ENCODE results near the gene CDH23. TPM values are rescaled to one million over a fixed set of nuclear protein-coding genes. Genes with fewer than 3 reads are reported as not detected.

CDH23 gene
- total and polyA plus RNA-seq, 7 donors = 1.00 to 3.8 (median 1.9) TPM

DNA sequence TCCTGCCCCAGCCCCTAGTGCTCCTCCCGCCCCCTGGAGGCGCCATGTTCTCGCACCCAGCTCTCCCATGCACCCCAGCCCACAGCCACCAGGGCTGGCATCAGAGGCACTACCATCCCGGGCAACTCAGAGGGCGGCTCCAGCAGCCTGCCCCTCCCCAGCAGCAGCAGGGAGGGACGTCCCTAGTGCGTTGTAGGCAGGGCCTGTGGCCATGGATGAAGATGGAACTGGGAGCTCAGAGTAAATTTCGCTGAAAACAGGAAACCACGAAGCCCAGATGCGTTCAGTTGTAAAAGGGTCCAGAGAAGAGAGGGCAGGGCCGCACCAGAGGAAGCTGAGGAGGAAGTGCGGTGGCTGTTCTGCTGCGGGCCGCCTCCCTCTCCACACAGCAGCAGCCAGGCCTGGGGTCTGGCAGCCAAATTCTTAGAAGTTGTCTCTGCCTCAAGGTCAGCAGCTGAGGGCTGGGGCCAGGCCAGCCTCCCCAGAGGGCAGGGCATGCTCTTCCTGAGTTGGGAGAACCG lies 352.0 kb downstream of the CDH23 start:
- Histone ChIP-seq H3K27me3 (ENCODE audit: insufficient read depth in 3 of 3, low read length in 2 of 3) (no peaks in the 10 kb centered on the region), H3K27ac (peak overlapping the region; percentile 38), H3K9me3 (no peaks in the 10 kb centered on the region), H3K4me1 (peaks cover 54% of the 10 kb centered on the region), H3K36me3 (ENCODE audit: insufficient read depth in 1 of 2, low read depth in 1 of 2) (peaks cover 0 to 14% of the 10 kb centered on the region in 2 donors), H3K4me3 (no peak overlapping the region)
- DNase-seq (peak; percentile 74 to 80), ATAC-seq (peak; percentile 34 to 61 (median 55))
- peak; percentile 12 for TF ChIP-seq CTCF (IDR thresholded peaks at IDR 0.05)
- 14 to 23% (median 16%) methylated on average over 15 of the region's 15 CpGs for WGBS, 3 donors
- intact Hi-C loops (cut with DNase I) = no loop called here

- Histone ChIP-seq H3K36me3 (ENCODE audit: insufficient read depth in 1 of 2, low read depth in 1 of 2) (peaks cover 0 to 20% of the 10 kb centered on the region in 2 donors), H3K4me1 (peaks cover 60% of the 10 kb centered on the region), H3K9me3 (no peaks in the 10 kb centered on the region), H3K27ac (peak overlapping the region; percentile 38), H3K4me3 (no peak overlapping the region), H3K27me3 (ENCODE audit: insufficient read depth in 3 of 3, low read length in 2 of 3) (no peaks in the 10 kb centered on the region)
- ATAC-seq (no peak), DNase-seq (peak in 1 of 2 donors; percentile 35)
- 75 to 91% (median 76%) methylated on average over 4 of the region's 4 CpGs for WGBS, 3 donors
- no peak for TF ChIP-seq CTCF (IDR thresholded peaks at IDR 0.05)
- intact Hi-C loops (cut with DNase I) = no loop called here
Measured at GRCh38 chr10:71749396-71749795, 352.7 kb downstream of the CDH23 start.

DNA sequence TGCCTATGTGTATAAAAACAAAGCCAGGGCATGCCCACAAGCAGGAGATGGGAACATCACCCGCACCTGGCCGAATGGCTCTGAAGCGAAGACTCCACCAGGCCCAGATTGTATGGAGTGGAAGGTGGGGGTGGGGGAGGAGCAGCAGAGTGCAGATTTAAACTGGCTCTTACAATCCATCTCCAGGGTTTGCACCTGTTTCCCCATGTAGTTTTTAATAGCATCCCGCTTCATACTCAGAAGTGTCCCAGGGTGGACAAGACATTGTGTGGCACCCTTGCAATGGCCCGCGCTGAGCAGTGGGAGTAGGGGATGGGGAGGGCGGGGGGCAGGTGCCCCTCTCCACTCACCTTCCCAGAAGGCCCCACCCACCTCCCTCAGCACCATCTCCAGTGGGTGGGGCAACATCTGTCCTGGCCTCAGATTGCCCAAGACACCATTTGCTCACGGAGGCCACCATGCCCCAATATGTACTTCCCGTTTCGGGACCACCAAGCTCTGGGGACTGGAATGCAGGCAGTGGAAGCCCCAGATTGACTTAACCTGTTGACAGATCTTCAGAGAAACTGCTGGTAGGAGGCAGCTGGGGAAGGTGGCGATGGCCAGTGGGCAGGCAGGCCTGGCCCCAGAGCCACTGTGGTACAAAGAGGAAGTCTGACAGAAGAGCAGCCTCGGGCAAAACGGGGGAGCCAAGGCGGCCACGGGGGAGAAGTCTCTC lies 353.6 kb downstream of the CDH23 start:
- Histone ChIP-seq H3K27ac (peak overlapping the region; percentile 46), H3K27me3 (ENCODE audit: insufficient read depth in 3 of 3, low read length in 2 of 3) (no peaks in the 10 kb centered on the region), H3K4me1 (peaks cover 69% of the 10 kb centered on the region), H3K9me3 (no peaks in the 10 kb centered on the region), H3K4me3 (no peak overlapping the region), H3K36me3 (ENCODE audit: insufficient read depth in 1 of 2, low read depth in 1 of 2) (peaks cover 0 to 26% of the 10 kb centered on the region in 2 donors)
- WGBS, 3 donors = 67 to 80% (median 73%) methylated on average over 15 of the region's 15 CpGs
- ATAC-seq (peak in 3 of 4 donors; percentile 26 to 74 (median 48)), DNase-seq (peak in 1 of 2 donors; percentile 58)
- no peak for TF ChIP-seq CTCF (IDR thresholded peaks at IDR 0.05)
- intact Hi-C loops (cut with DNase I) = no loop called here

DNA sequence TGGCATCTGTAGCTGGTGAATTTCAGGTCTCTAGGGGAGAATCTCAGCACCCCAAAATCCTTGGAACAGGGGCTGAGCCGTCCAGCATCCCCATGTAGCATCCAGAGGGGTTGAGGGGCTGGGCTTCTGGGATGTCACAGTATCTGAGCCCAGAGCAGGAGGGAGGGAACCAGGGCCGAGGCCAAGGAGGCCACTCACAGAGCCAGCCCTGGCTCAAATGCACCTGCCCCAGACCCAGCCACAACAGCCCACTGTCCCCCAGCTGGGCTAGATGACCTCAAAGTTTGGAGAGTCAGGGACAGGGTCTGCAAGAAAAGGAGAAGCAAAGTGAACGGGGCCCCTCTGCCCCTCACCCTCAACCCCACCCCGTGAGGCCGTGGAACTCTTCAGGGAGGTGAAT lies 354.3 kb downstream of the CDH23 start:
- intact Hi-C loops (cut with DNase I) = no loop called here
- no peak for TF ChIP-seq CTCF (IDR thresholded peaks at IDR 0.05)
- WGBS, 3 donors = 75 to 79% (median 78%) methylated on average over 4 to 5 of the region's 5 CpGs
- H3K9me3 ChIP-seq = no peaks in the 10 kb centered on the region
- ATAC-seq (no peak), DNase-seq (no peak)
- peaks cover 0 to 26% of the 10 kb centered on the region in 2 donors for H3K36me3 ChIP-seq (ENCODE audit: insufficient read depth in 1 of 2, low read depth in 1 of 2)
- no peaks in the 10 kb centered on the region for H3K27me3 ChIP-seq (ENCODE audit: insufficient read depth in 3 of 3, low read length in 2 of 3)
- peaks cover 76% of the 10 kb centered on the region for H3K4me1 ChIP-seq
- H3K27ac ChIP-seq = no peak overlapping the region
- H3K4me3 ChIP-seq = no peak overlapping the region

Measured in psoas muscle (tissue), 8 donors.